ENCODE data around the gene NAV1. TPM values are rescaled to one million over a fixed set of nuclear protein-coding genes. Genes with fewer than 3 reads are reported as not detected.

The NAV1 gene
- total and polyA plus RNA-seq, 2 of the 8 experiments (the other 6 are each of a cell fraction or from before 2014, with no cell fraction given), result 9.9 to 42.7 TPM

DNA sequence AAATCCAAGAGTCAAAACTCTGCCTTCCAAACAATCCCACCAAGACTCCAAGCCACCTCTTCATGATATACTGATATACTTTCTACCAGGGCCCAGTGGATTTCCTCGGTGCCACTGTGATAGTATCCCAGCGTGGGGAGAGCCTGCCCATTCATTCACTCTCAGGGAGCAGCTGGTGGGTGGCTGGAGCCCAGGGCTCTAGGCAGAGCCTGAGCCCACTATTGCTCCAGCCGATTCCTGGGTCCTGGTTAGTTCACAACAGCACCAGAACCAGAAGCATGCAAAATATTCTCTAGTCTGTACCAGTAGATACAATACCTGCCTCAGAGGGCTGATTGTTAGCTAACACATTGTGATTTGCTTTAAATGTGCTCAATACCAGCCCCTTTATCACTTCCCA, 32.8 kb upstream of the NAV1 start (continued):
- TF ChIP-seq, protein P1, sequence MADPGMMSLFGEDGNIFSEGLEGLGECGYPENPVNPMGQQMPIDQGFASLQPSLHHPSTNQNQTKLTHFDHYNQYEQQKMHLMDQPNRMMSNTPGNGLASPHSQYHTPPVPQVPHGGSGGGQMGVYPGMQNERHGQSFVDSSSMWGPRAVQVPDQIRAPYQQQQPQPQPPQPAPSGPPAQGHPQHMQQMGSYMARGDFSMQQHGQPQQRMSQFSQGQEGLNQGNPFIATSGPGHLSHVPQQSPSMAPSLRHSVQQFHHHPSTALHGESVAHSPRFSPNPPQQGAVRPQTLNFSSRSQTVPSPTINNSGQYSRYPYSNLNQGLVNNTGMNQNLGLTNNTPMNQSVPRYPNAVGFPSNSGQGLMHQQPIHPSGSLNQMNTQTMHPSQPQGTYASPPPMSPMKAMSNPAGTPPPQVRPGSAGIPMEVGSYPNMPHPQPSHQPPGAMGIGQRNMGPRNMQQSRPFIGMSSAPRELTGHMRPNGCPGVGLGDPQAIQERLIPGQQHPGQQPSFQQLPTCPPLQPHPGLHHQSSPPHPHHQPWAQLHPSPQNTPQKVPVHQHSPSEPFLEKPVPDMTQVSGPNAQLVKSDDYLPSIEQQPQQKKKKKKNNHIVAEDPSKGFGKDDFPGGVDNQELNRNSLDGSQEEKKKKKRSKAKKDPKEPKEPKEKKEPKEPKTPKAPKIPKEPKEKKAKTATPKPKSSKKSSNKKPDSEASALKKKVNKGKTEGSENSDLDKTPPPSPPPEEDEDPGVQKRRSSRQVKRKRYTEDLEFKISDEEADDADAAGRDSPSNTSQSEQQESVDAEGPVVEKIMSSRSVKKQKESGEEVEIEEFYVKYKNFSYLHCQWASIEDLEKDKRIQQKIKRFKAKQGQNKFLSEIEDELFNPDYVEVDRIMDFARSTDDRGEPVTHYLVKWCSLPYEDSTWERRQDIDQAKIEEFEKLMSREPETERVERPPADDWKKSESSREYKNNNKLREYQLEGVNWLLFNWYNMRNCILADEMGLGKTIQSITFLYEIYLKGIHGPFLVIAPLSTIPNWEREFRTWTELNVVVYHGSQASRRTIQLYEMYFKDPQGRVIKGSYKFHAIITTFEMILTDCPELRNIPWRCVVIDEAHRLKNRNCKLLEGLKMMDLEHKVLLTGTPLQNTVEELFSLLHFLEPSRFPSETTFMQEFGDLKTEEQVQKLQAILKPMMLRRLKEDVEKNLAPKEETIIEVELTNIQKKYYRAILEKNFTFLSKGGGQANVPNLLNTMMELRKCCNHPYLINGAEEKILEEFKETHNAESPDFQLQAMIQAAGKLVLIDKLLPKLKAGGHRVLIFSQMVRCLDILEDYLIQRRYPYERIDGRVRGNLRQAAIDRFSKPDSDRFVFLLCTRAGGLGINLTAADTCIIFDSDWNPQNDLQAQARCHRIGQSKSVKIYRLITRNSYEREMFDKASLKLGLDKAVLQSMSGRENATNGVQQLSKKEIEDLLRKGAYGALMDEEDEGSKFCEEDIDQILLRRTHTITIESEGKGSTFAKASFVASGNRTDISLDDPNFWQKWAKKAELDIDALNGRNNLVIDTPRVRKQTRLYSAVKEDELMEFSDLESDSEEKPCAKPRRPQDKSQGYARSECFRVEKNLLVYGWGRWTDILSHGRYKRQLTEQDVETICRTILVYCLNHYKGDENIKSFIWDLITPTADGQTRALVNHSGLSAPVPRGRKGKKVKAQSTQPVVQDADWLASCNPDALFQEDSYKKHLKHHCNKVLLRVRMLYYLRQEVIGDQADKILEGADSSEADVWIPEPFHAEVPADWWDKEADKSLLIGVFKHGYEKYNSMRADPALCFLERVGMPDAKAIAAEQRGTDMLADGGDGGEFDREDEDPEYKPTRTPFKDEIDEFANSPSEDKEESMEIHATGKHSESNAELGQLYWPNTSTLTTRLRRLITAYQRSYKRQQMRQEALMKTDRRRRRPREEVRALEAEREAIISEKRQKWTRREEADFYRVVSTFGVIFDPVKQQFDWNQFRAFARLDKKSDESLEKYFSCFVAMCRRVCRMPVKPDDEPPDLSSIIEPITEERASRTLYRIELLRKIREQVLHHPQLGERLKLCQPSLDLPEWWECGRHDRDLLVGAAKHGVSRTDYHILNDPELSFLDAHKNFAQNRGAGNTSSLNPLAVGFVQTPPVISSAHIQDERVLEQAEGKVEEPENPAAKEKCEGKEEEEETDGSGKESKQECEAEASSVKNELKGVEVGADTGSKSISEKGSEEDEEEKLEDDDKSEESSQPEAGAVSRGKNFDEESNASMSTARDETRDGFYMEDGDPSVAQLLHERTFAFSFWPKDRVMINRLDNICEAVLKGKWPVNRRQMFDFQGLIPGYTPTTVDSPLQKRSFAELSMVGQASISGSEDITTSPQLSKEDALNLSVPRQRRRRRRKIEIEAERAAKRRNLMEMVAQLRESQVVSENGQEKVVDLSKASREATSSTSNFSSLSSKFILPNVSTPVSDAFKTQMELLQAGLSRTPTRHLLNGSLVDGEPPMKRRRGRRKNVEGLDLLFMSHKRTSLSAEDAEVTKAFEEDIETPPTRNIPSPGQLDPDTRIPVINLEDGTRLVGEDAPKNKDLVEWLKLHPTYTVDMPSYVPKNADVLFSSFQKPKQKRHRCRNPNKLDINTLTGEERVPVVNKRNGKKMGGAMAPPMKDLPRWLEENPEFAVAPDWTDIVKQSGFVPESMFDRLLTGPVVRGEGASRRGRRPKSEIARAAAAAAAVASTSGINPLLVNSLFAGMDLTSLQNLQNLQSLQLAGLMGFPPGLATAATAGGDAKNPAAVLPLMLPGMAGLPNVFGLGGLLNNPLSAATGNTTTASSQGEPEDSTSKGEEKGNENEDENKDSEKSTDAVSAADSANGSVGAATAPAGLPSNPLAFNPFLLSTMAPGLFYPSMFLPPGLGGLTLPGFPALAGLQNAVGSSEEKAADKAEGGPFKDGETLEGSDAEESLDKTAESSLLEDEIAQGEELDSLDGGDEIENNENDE (IDR thresholded peaks at IDR 0.05; ENCODE audit: insufficient replicate concordance, low read length), result no peak
- TF ChIP-seq KDM1A (IDR thresholded peaks at IDR 0.05; ENCODE audit: borderline replicate concordance, low read length) (no peak), CHD2 (IDR thresholded peaks at IDR 0.05; ENCODE audit: low read length) (no peak), SUZ12 (IDR thresholded peaks at IDR 0.05; ENCODE audit: low read length) (no peak), SIN3A (conservative IDR thresholded peaks at IDR 0.05 in 1 of 2, IDR thresholded peaks at IDR 0.05 in 1 of 2; ENCODE audit: low read depth in 1 of 2, low read length in 2 of 2) (no peak)
- TF ChIP-seq, protein P2, sequence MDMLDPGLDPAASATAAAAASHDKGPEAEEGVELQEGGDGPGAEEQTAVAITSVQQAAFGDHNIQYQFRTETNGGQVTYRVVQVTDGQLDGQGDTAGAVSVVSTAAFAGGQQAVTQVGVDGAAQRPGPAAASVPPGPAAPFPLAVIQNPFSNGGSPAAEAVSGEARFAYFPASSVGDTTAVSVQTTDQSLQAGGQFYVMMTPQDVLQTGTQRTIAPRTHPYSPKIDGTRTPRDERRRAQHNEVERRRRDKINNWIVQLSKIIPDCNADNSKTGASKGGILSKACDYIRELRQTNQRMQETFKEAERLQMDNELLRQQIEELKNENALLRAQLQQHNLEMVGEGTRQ (IDR thresholded peaks at IDR 0.05; ENCODE audit: low read length), result no peak

All from H1 (cell line).